NK-92 (cell line): ENCODE results near the gene RGPD8.
"Not testable (repeated sequence)": the region's sequence is repeated elsewhere in the genome, so short reads cannot be mapped to it uniquely, and the experiment has no call there.

Experiments used
- DNase-seq: peaks from one replicate; lab custom pipeline; 2025; ENCODE audit not compliant: unreplicated experiment; lab: John Stamatoyannopoulos, UW

RGPD8 gene

GRCh38 chr2:112435716-112436431, 2.4 kb upstream of the RGPD8 start:
- DNase-seq = not testable (repeated sequence)

GRCh38 chr2:112434890-112435715, 1.7 kb upstream of the RGPD8 start:
- DNase-seq = not testable (repeated sequence)

GRCh38 chr2:112433932-112434730, 686 bp upstream of the RGPD8 start:
- no peak for DNase-seq

- not testable (repeated sequence) for DNase-seq
These were observed 538 bp downstream of the RGPD8 start for GRCh38 chr2:112432735-112433479.

- DNase-seq = not testable (repeated sequence)
These were observed 1.1 kb downstream of the RGPD8 start for GRCh38 chr2:112432390-112432734.

GRCh38 chr2:112431587-112432295, 1.7 kb downstream of the RGPD8 start:
- DNase-seq = not testable (repeated sequence)

GRCh38 chr2:112424553-112424952, 8.9 kb downstream of the RGPD8 start:
- DNase-seq = not testable (repeated sequence)

- DNase-seq = not testable (repeated sequence)
These were observed 16.6 kb downstream of the RGPD8 start for GRCh38 chr2:112416860-112417259.

GRCh38 chr2:112360055-112360454, 73.4 kb downstream of the RGPD8 start:
- DNase-seq = not testable (repeated sequence)

GRCh38 chr2:112354335-112354734, 79.1 kb downstream of the RGPD8 start:
- DNase-seq = not testable (repeated sequence)

GRCh38 chr2:112352809-112353603, 80.4 kb downstream of the RGPD8 start:
- DNase-seq = not testable (repeated sequence)

- DNase-seq = not testable (repeated sequence)
These were observed 81.2 kb downstream of the RGPD8 start for GRCh38 chr2:112352292-112352691.

GRCh38 chr2:112345030-112346027, 88.1 kb downstream of the RGPD8 start:
- no peak for DNase-seq

GRCh38 chr2:112343827-112344585, 89.4 kb downstream of the RGPD8 start:
- DNase-seq = no peak

- DNase-seq = no peak
These were observed 91.3 kb downstream of the RGPD8 start for GRCh38 chr2:112342067-112342550.

- DNase-seq = no peak
These were observed 92.8 kb downstream of the RGPD8 start for GRCh38 chr2:112340475-112341267.
